HepG2 (cell line): ENCODE results near the gene PAPPA. TPM values are rescaled to one million over a fixed set of nuclear protein-coding genes. Genes with fewer than 3 reads are reported as not detected.
A peak's percentile ranks its signal among the peaks of the same experiment; 100 is the strongest.

ENCODE experiments used
- ATAC-seq: fragments of 200-7000 bp; cut with Tn5 transposase; 3 replicates; pipeline ENCODE4 v1.9.1; 2020; ENCODE audit warnings: mild to moderate bottlenecking, moderate library complexity
- BruUV-seq: library from RNA; stranded (reverse); fragments of 400-500 nt; replicated peaks from 2 replicates; lab custom pipeline; 2021; lab: Mats Ljungman, UMichigan
- CTCF ChIA-PET: fragments of 300-600 bp; formaldehyde crosslinking; extraction: SDS; loops from one replicate; lab custom pipeline; 2021; ENCODE audit warnings: low total read pairs, inconsistent platforms, low intra/inter-chr PET ratio; lab: Yijun Ruan, JAX
- POLR2A ChIA-PET: fragments of 350-600 bp; sonication (Branson Sonifier 250); formaldehyde crosslinking; loops from one replicate; lab custom pipeline; 2020; ENCODE audit warnings: antibody characterized with exemption, inconsistent platforms; lab: Yijun Ruan, JAX
- DNase-seq: peaks from one replicate; pipeline ENCODE4 v3.0.0-alpha.2; 2015; ENCODE audit warnings: low spot score
- FAIRE-seq: peaks from 3 replicates; lab custom pipeline; 2011; peaks lifted over from hg19 to GRCh38; lab: Jason Lieb, UNC
- H2AFZ ChIP-seq: one replicate; pipeline ENCODE4 v1.6.1; 2011; ENCODE audit warnings: low read length, inconsistent platforms
- H3K27ac ChIP-seq: fragments of 300-600 bp; 3 replicates; pipeline ENCODE4 v1.8.0; 2011; ENCODE audit warnings: mixed run types, mild to moderate bottlenecking, mixed read lengths, low read length, inconsistent platforms; ENCODE audit not compliant: insufficient read depth; ENCODE audit errors: extremely low read length
- H3K27me3 ChIP-seq, 2 experiments: fragments of 200-600 bp in 1 of 2; 2 replicates in 1 of 2; 3 replicates in 1 of 2; pipeline versions ENCODE4 v1.6.0 to v1.8.0; 2011; ENCODE audit warnings: low read length in 2 of 2, mild to moderate bottlenecking in 2 of 2, moderate library complexity in 2 of 2, inconsistent platforms in 1 of 2; ENCODE audit not compliant: insufficient read depth in 2 of 2, control insufficient read depth in 1 of 2
- H3K36me3 ChIP-seq, 2 experiments: fragments of 200-600 bp in 1 of 2; replicated peaks in 1 of 2; 2 replicates in 1 of 2; 3 replicates in 1 of 2; pipeline versions ENCODE4 v1.5.1 to v1.8.0; 2011; ENCODE audit warnings: low read length in 2 of 2, inconsistent platforms in 1 of 2; ENCODE audit not compliant: insufficient read depth in 2 of 2, control insufficient read depth in 1 of 2
- H3K4me1 ChIP-seq: 2 replicates; pipeline ENCODE4 v1.5.1; 2012; ENCODE audit warnings: low read length, inconsistent platforms; ENCODE audit not compliant: insufficient read depth
- H3K4me2 ChIP-seq: 2 replicates; pipeline ENCODE4 v1.6.0; 2011; ENCODE audit warnings: low read depth, low read length, inconsistent platforms
- H3K4me3 ChIP-seq, 3 experiments: fragments of 200-600 bp in 1 of 3; sonication (generic), shearing (Covaris generic) in 1 of 3; replicated peaks in 1 of 3; 2 replicates each; pipeline ENCODE4 v1.5.1; 2011 to 2016; ENCODE audit warnings: low read length in 3 of 3, inconsistent platforms in 2 of 3, low read depth in 2 of 3, mild to moderate bottlenecking in 2 of 3, control low read depth in 1 of 3, mixed read lengths in 1 of 3; ENCODE audit not compliant: insufficient read depth in 1 of 3
- H3K79me2 ChIP-seq: one replicate; pipeline ENCODE4 v1.6.1; 2011; ENCODE audit warnings: low read length, inconsistent platforms; ENCODE audit not compliant: insufficient read depth
- H3K9ac ChIP-seq: 2 replicates; pipeline ENCODE4 v1.6.0; 2011; ENCODE audit warnings: mild to moderate bottlenecking, low read depth, low read length, inconsistent platforms; ENCODE audit not compliant: insufficient read depth
- H3K9me3 ChIP-seq: 2 replicates; pipeline ENCODE4 v1.5.1; 2012; ENCODE audit warnings: mild to moderate bottlenecking, low read length
- H4K20me1 ChIP-seq: 2 replicates; pipeline ENCODE4 v1.6.0; 2011; ENCODE audit warnings: inconsistent platforms, mild to moderate bottlenecking, low read length, moderate library complexity; ENCODE audit not compliant: insufficient read depth
- MIER2 ChIP-seq: IDR thresholded peaks from 2 replicates; pipeline ENCODE4 v1.6.1; 2016; ENCODE audit warnings: missing biosample characterization, missing genetic modification reagents
- NR3C1 ChIP-seq: sonication (generic); formaldehyde crosslinking; IDR thresholded peaks from 2 replicates; pipeline ENCODE4 v1.4.0; 2020; ENCODE audit warnings: missing genetic modification reagents
- REST ChIP-seq, 2 experiments: IDR thresholded peaks; 2 replicates each; pipeline ENCODE4 v1.6.1; 2011 to 2012; ENCODE audit warnings: low read length in 2 of 2, borderline replicate concordance in 1 of 2, low read depth in 1 of 2, mild to moderate bottlenecking in 1 of 2, moderate library complexity in 1 of 2
- WGBS: methylation state at CpG from one replicate; pipeline ENCODE4 v1.1.6; 2017; ENCODE audit warnings: low lambda C conversion rate; 5-methylcytosine and 5-hydroxymethylcytosine counted together
- in situ Hi-C: cut with HindIII; loops from 2 replicates; pipeline ENCODE4 v1.10.0; 2017; ENCODE audit warnings: low pct_unique_long_range_greater_than_20kb; ENCODE audit not compliant: extremely low pct_ligation_motif_present
- intact Hi-C: fragments of 100-400 bp; cut with micrococcal nuclease; formaldehyde crosslinking; loops from one replicate; pipeline ENCODE4 v1.10.0; 2022; ENCODE audit not compliant: unreplicated experiment
- polyA plus RNA-seq, 8 experiments: library from polyadenylated mRNA; depleted of rRNA in 3 of 8; stranded (reverse) in 7 of 8; unstranded in 1 of 8; fragments of >200 nt; fragmentation: Illumina TruSeq in 4 of 8; extraction: Trizol in 4 of 8; gene quantifications; 2 replicates each; pipeline versions ENCODE4 v1.2.1 to v1.2.3, GENCODE V29; 2011 to 2016; ENCODE audit warnings: low read depth in 4 of 8, missing spikeins in 1 of 8, mixed read lengths in 1 of 8; ENCODE audit not compliant: insufficient read depth in 1 of 8
- total RNA-seq, 5 experiments: library from RNA; depleted of rRNA; stranded (reverse); fragments of >200 nt; fragmentation: Illumina TruSeq; extraction: Trizol; gene quantifications; 2 replicates each; pipeline ENCODE4 v1.2.3, GENCODE V29; 2016; ENCODE audit warnings: low read depth in 1 of 5

PAPPA gene
- total and polyA plus RNA-seq, 2 of the 13 experiments (the other 11 are each of a cell fraction or from before 2014, with no cell fraction given), result 0.09 to 0.11 TPM

GRCh38 chr9:116350213-116350612 is 196.6 kb downstream of the PAPPA start:
- no peak for ATAC-seq

More at GRCh38 chr9:116350213-116350612, 196.6 kb downstream of the PAPPA start:
- no peaks in the 10 kb centered on the region for H4K20me1 ChIP-seq
- no peak for FAIRE-seq
- H3K79me2 ChIP-seq, result no peaks in the 10 kb centered on the region
- no peak overlapping the region for H2AFZ ChIP-seq
- ChIA-PET CTCF (no interaction called here), POLR2A (no interaction called here)
- H3K27ac ChIP-seq, result no peak overlapping the region
- in situ Hi-C loops, result no loop called here
- WGBS, result 18% methylated on average over 2 of the region's 2 CpGs
- no peak overlapping the region for H3K4me2 ChIP-seq
- DNase-seq, result no peak
- H3K9ac ChIP-seq, result no peak overlapping the region
- peaks cover 20% of the 10 kb centered on the region for H3K4me1 ChIP-seq
- no peaks in the 10 kb centered on the region for H3K9me3 ChIP-seq
- peak; percentile 63; the same call in 1 of the 2 replicates for TF ChIP-seq MIER2 (CRISPR knock-in tag)
- TF ChIP-seq NR3C1 (CRISPR knock-in tag), result no peak
- TF ChIP-seq REST (IDR thresholded peaks at IDR 0.05; ENCODE audit: borderline replicate concordance in 1 of 2, low read depth in 1 of 2, low read length in 2 of 2), result peak; percentile 4 to 81
- TF ChIP-seq, all 625 proteins: peak for 2
- BruUV-seq, result no TSS peak
- no peaks in the 10 kb centered on the region for H3K36me3 ChIP-seq
- H3K27me3 ChIP-seq, result no peaks in the 10 kb centered on the region
- intact Hi-C loops, result no loop called here
- H3K4me3 ChIP-seq, result no peak overlapping the region
